PC-3 (cell line): ENCODE results near the gene SMC1B. TPM values are rescaled to one million over a fixed set of nuclear protein-coding genes. Genes with fewer than 3 reads are reported as not detected.

Experiments used
- ATAC-seq: fragments of 200-7000 bp; cut with Tn5 transposase; 2 replicates; pipeline ENCODE4 v1.9.1; 2020; ENCODE audit warnings: mild to moderate bottlenecking, moderate library complexity
- BruUV-seq: library from RNA; stranded (reverse); fragments of 400-500 nt; replicated peaks from 2 replicates; lab custom pipeline; 2021; lab: Mats Ljungman, UMichigan
- CTCF ChIA-PET: fragments of 300-600 bp; sonication (Branson Sonifier 250); formaldehyde crosslinking; loops from one replicate; lab custom pipeline; 2022; ENCODE audit warnings: antibody characterized with exemption; lab: Charles Lee
- POLR2A ChIA-PET: fragments of 300-600 bp; sonication (Branson Sonifier 250); formaldehyde crosslinking; loops from one replicate; lab custom pipeline; 2022; ENCODE audit warnings: antibody characterized with exemption; ENCODE audit not compliant: unreplicated experiment; lab: Charles Lee
- DNase-seq: peaks from one replicate; pipeline ENCODE4 v3.0.0-alpha.2; 2015
- H2AFZ ChIP-seq: fragments of 300-600 bp; sonication (generic); 2 replicates; pipeline ENCODE4 v1.6.0; 2016; ENCODE audit warnings: antibody characterized with exemption, low read length
- H3F3A ChIP-seq: fragments of 300-600 bp; sonication (generic); one replicate; pipeline ENCODE4 v1.6.0; 2017; ENCODE audit warnings: antibody characterized with exemption, low read length, control low read depth, mild to moderate bottlenecking; ENCODE audit not compliant: unreplicated experiment
- H3K27ac ChIP-seq: fragments of 300-600 bp; sonication (generic); 2 replicates; pipeline ENCODE4 v1.5.1; 2016; ENCODE audit warnings: mild to moderate bottlenecking, low read length
- H3K27me3 ChIP-seq: fragments of 300-600 bp; sonication (generic); 2 replicates; pipeline ENCODE4 v1.6.1; 2016; ENCODE audit warnings: low read length, mixed read lengths
- H3K36me3 ChIP-seq: fragments of 300-600 bp; sonication (generic); 2 replicates; pipeline ENCODE4 v1.6.1; 2016; ENCODE audit warnings: low read depth, mixed run types, low read length, mixed read lengths
- H3K4me1 ChIP-seq: fragments of 300-600 bp; sonication (generic); 2 replicates; pipeline ENCODE4 v1.5.1; 2016; ENCODE audit warnings: low read length; ENCODE audit not compliant: insufficient read depth
- H3K4me2 ChIP-seq: fragments of 300-600 bp; sonication (generic); 2 replicates; pipeline ENCODE4 v1.6.0; 2016; ENCODE audit warnings: low read length
- H3K4me3 ChIP-seq: fragments of 300-600 bp; sonication (generic); 2 replicates; pipeline ENCODE4 v1.5.1; 2016; ENCODE audit warnings: mild to moderate bottlenecking, low read length, mixed read lengths
- H3K79me2 ChIP-seq: fragments of 300-600 bp; sonication (generic); 2 replicates; pipeline ENCODE4 v1.6.1; 2017; ENCODE audit warnings: low read length, mixed read lengths
- H3K9ac ChIP-seq: fragments of 300-600 bp; sonication (generic); 2 replicates; pipeline ENCODE4 v1.6.0; 2016; ENCODE audit warnings: mild to moderate bottlenecking, low read length
- H3K9me2 ChIP-seq: fragments of 300-600 bp; sonication (generic); replicated peaks from 2 replicates; pipeline ENCODE4 v1.6.1; 2016; ENCODE audit warnings: mixed run types, low read length, mixed read lengths
- H3K9me3 ChIP-seq: fragments of 300-600 bp; sonication (generic); 2 replicates; pipeline ENCODE4 v1.6.1; 2016; ENCODE audit warnings: low read length, mixed read lengths
- H4K20me1 ChIP-seq: fragments of 300-600 bp; sonication (generic); 2 replicates; pipeline ENCODE4 v1.6.1; 2016; ENCODE audit warnings: low read length, mixed read lengths
- CTCF ChIP-seq: fragments of 300-600 bp; sonication (generic); conservative IDR thresholded peaks from 2 replicates; pipeline ENCODE4 v1.5.1; 2017; ENCODE audit warnings: antibody characterized with exemption, low read depth, mild to moderate bottlenecking, low read length
- EZH2 ChIP-seq: fragments of 300-600 bp; sonication (generic); IDR thresholded peaks from one replicate; pipeline ENCODE4 v1.6.1; 2017; ENCODE audit warnings: antibody characterized with exemption, mild to moderate bottlenecking, low read length; ENCODE audit not compliant: unreplicated experiment
- EZH2phosphoT487 ChIP-seq: fragments of 300-600 bp; sonication (generic); IDR thresholded peaks from 2 replicates; pipeline ENCODE4 v1.6.1; 2018; ENCODE audit warnings: mild to moderate bottlenecking, antibody characterized with exemption, low read length, borderline replicate concordance
- intact Hi-C: fragments of 100-400 bp; cut with micrococcal nuclease; formaldehyde crosslinking; loops from 2 replicates; pipeline ENCODE4 v1.9.0; 2023
- total RNA-seq: library from RNA; depleted of rRNA; stranded (reverse); fragments of >200 nt; gene quantifications from 2 replicates; pipeline ENCODE4 v1.2.3, GENCODE V29; 2014

SMC1B gene
- total RNA-seq, 1 experiment from 2014 or later, result 0.04 TPM

DNA sequence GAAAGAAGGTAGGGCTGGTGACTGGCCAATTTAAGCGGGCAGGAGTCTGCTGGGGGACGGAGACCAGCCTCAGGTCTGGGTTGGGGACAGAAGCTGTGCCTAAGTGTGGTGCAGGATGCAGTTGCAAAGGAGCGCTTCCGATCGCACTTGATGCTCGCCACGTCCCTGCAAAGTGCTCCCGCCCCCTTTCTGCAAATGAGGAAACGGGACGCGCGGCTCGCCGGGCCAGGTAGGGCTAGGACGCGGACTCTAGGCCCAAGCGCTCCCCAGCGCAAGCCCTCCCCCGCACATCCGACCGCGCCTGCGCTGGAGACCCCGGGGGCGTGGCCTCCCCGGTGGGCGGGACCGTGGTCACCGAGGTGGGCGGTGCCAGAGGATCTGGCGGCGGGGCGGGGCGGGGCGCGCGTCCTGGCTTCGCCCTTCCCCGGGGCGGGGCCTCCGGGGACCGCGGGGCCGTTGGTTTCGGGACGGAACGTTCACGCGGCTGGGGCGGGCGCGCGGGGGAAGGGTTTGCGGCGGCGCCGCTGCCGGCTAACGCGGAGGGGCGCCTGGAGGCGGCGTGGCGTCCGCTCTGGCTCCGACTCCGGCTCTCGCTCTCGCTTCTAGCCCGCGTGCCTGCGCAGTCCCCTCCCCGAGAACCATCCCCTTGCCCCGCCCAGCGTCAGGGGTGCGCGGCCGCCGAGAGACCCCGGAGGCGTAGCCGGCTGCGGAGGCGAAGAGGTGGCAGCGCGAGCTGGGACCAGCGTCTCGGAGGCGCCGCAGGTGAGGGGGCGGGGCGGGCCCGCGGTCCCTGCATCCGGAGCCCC, 103.8 kb downstream of the SMC1B start, which contains the start of gene FAM118A:
TSS of gene FAM118A (plus strand) at position 513 of the 806 bp plus-strand sequence. CDS start 12,446 bp downstream, outside the sequence.
- H3K27me3 ChIP-seq, result no peaks in the 10 kb centered on the region
- peak; percentile 86 for ATAC-seq
- H3K9me2 ChIP-seq, result no peaks in the 10 kb centered on the region
- no peaks in the 10 kb centered on the region for H3F3A ChIP-seq
- H2AFZ ChIP-seq, result peak within 1 kb of the TSS; percentile 74
- peak within 1 kb of the TSS; percentile 95 for H3K4me3 ChIP-seq
- no peaks in the 10 kb centered on the region for H3K9me3 ChIP-seq
- intact Hi-C loops, result loop anchor here (1.0 to 2.0 kb wide), 3 partner anchors 25 to 126 kb away; partner anchors contain the start of gene UPK3A
- peak within 1 kb of the TSS; percentile 98 for H3K4me2 ChIP-seq
- 0 out of 2 replicates have a peak, but pooled peaks cover 16% of the 10 kb centered on the region for H4K20me1 ChIP-seq
- peak within 1 kb of the TSS; percentile 4; the same call in 1 of the 2 replicates for H3K27ac ChIP-seq
- peaks cover 14% of the 10 kb centered on the region for H3K4me1 ChIP-seq
- POLR2A ChIA-PET, result interaction anchor here (0.5 kb wide), 1 partner anchor 105 kb away, joined by 3 read pairs; no protein-coding TSS in a partner anchor
- H3K36me3 ChIP-seq, result no peaks in the 10 kb centered on the region
- peaks cover 46% of the 10 kb centered on the region for H3K79me2 ChIP-seq
- no peak for TF ChIP-seq EZH2phosphoT487
- CTCF ChIA-PET, result no interaction called here
- peak; percentile 91 for DNase-seq
- H3K9ac ChIP-seq, result peak within 1 kb of the TSS; percentile 87
- BruUV-seq, result TSS peak; percentile 68

- H3K4me2 ChIP-seq, result peak overlapping the region; percentile 82
- TF ChIP-seq EZH2, result no peak
- no peak for TF ChIP-seq EZH2phosphoT487
- TF ChIP-seq CTCF, result no peak
- H3K27me3 ChIP-seq, result no peaks in the 10 kb centered on the region
- intact Hi-C loops, result loop anchor here (1.0 to 2.0 kb wide), 2 partner anchors 24 to 126 kb away; partner anchors contain the start of gene UPK3A
- peak overlapping the region; percentile 4; the same call in 1 of the 2 replicates for H3K27ac ChIP-seq
- BruUV-seq, result no TSS peak
- no peaks in the 10 kb centered on the region for H3K9me2 ChIP-seq
- ATAC-seq (no peak), DNase-seq (no peak)
- no peaks in the 10 kb centered on the region for H3K9me3 ChIP-seq
- H3K4me3 ChIP-seq, result peak overlapping the region; percentile 50
- H4K20me1 ChIP-seq, result 0 out of 2 replicates have a peak, but pooled peaks cover 16% of the 10 kb centered on the region
- peak overlapping the region; percentile 40 for H3K9ac ChIP-seq
- peaks cover 40% of the 10 kb centered on the region for H3K79me2 ChIP-seq
- H2AFZ ChIP-seq, result peak overlapping the region; percentile 74
- H3K4me1 ChIP-seq, result peaks cover 14% of the 10 kb centered on the region
- H3K36me3 ChIP-seq, result no peaks in the 10 kb centered on the region
- no peaks in the 10 kb centered on the region for H3F3A ChIP-seq
- ChIA-PET CTCF (no interaction called here), POLR2A (interaction anchor here (0.5 to 0.6 kb wide), 2 partner anchors 105 to 120 kb away, joined by 3 read pairs; no protein-coding TSS in a partner anchor)
Measured at GRCh38 chr22:45308957-45309421, 104.4 kb downstream of the SMC1B start.

DNA sequence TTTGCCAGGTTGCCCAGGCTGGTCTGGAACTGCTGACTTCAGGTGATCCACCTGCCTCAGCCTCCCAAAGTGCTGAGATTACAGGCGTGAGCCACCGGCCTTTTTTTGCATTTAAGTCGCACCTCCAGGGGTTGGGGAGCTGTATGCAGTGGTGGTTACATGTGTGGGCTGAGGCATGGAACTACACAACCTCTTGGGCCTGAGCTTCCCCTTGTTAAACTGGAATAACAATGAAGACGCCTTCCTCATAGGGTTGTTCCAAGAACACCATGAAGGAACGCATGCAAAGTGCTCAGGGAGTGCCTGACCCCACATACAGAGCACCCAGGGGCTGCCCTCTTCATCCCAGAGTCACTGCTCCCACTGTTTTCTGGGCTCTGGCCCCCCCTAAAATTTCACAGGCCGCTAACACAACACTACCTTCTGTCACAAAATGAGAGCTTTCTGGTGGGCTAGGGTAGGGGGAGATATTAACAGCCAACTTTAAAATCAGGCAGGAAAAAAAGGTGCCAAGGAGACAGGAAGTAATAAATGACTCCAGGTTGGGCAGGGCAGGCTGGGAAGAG, 104.9 kb downstream of the SMC1B start:
- BruUV-seq, result no TSS peak
- H3K9ac ChIP-seq, result no peak overlapping the region
- H3K9me3 ChIP-seq, result no peaks in the 10 kb centered on the region
- peaks cover 14% of the 10 kb centered on the region for H3K4me1 ChIP-seq
- H3F3A ChIP-seq, result no peaks in the 10 kb centered on the region
- H3K27ac ChIP-seq, result no peak overlapping the region
- no peak overlapping the region for H3K4me2 ChIP-seq
- no peak for ATAC-seq
- no peaks in the 10 kb centered on the region for H3K27me3 ChIP-seq
- H2AFZ ChIP-seq, result peak overlapping the region; percentile 74; the same call in 1 of the 2 replicates
- TF ChIP-seq EZH2phosphoT487 (no peak), CTCF (no peak), EZH2 (no peak)
- POLR2A ChIA-PET, result interaction anchor here (0.6 kb wide), 1 partner anchor 120 kb away, joined by 3 read pairs; no protein-coding TSS in a partner anchor
- 0 out of 2 replicates have a peak, but pooled peaks cover 16% of the 10 kb centered on the region for H4K20me1 ChIP-seq
- CTCF ChIA-PET, result no interaction called here
- H3K79me2 ChIP-seq, result peaks cover 35% of the 10 kb centered on the region
- H3K9me2 ChIP-seq, result no peaks in the 10 kb centered on the region
- no peak for DNase-seq
- no peaks in the 10 kb centered on the region for H3K36me3 ChIP-seq
- intact Hi-C loops, result loop anchor here (2.0 kb wide), 1 partner anchor 24 kb away; the partner anchor contains the start of gene UPK3A
- H3K4me3 ChIP-seq, result no peak overlapping the region
